PFSK-1 (cell line): ENCODE results near the gene ZNF469.

ENCODE experiments used
- FOXP2 ChIP-seq: optimal IDR thresholded peaks from 2 replicates; pipeline ENCODE3; 2011; ENCODE audit warnings: borderline replicate concordance, control low read depth, inconsistent platforms; ENCODE audit not compliant: insufficient read depth; ENCODE audit errors: extremely low read length, extremely low read depth
- POLR2AphosphoS5 ChIP-seq: IDR thresholded peaks from 2 replicates; pipeline ENCODE4 v1.6.1; 2012; ENCODE audit warnings: low read depth, mild to moderate bottlenecking, control low read depth, low read length, moderate library complexity
- SIN3A ChIP-seq: IDR thresholded peaks from 2 replicates; pipeline ENCODE4 v1.6.1; 2012; ENCODE audit warnings: mild to moderate bottlenecking, low read length, moderate library complexity, borderline replicate concordance; ENCODE audit not compliant: insufficient read depth
- TAF1 ChIP-seq: IDR thresholded peaks from 2 replicates; pipeline ENCODE4 v1.6.1; 2012; ENCODE audit warnings: low read length, control low read depth, borderline replicate concordance; ENCODE audit not compliant: insufficient read depth
- TF ChIP-seq, protein P1 (sequence below), 2 experiments: IDR thresholded peaks; 2 replicates each; pipeline versions ENCODE4 v1.6.1 to v1.8.0; 2011 to 2012; ENCODE audit warnings: low read depth in 2 of 2, low read length in 2 of 2, control low read depth in 1 of 2, inconsistent platforms in 1 of 2, mild to moderate bottlenecking in 1 of 2, moderate library complexity in 1 of 2; ENCODE audit not compliant: insufficient read depth in 1 of 2

The ZNF469 gene

DNA sequence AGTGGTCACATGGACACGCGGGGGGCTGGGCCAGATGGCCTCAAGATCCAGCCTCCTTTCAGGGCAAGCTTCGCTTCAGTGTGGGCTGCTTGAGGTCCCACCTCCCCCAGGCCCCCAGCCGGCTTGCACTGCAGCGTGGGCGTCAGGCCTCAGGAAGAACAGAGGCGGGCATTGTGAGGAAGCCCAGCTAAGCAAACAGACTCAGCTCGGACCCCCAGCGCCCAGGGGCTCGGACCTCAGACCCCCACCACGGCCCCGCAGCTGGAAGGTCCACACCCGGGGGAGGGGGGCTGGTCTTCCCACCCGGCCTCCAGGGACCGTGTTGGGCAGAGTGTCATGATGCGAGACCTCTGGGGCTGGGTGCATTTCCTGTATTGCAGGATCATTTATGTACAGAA, 24.7 kb upstream of the ZNF469 start:
- TF ChIP-seq POLR2AphosphoS5 (no peak), SIN3A (no peak), TAF1 (no peak), FOXP2 (no peak)
- TF ChIP-seq, protein P1, sequence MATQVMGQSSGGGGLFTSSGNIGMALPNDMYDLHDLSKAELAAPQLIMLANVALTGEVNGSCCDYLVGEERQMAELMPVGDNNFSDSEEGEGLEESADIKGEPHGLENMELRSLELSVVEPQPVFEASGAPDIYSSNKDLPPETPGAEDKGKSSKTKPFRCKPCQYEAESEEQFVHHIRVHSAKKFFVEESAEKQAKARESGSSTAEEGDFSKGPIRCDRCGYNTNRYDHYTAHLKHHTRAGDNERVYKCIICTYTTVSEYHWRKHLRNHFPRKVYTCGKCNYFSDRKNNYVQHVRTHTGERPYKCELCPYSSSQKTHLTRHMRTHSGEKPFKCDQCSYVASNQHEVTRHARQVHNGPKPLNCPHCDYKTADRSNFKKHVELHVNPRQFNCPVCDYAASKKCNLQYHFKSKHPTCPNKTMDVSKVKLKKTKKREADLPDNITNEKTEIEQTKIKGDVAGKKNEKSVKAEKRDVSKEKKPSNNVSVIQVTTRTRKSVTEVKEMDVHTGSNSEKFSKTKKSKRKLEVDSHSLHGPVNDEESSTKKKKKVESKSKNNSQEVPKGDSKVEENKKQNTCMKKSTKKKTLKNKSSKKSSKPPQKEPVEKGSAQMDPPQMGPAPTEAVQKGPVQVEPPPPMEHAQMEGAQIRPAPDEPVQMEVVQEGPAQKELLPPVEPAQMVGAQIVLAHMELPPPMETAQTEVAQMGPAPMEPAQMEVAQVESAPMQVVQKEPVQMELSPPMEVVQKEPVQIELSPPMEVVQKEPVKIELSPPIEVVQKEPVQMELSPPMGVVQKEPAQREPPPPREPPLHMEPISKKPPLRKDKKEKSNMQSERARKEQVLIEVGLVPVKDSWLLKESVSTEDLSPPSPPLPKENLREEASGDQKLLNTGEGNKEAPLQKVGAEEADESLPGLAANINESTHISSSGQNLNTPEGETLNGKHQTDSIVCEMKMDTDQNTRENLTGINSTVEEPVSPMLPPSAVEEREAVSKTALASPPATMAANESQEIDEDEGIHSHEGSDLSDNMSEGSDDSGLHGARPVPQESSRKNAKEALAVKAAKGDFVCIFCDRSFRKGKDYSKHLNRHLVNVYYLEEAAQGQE (IDR thresholded peaks at IDR 0.05; ENCODE audit: insufficient read depth in 1 of 2, low read depth in 2 of 2, low read length in 2 of 2) = no peak

DNA sequence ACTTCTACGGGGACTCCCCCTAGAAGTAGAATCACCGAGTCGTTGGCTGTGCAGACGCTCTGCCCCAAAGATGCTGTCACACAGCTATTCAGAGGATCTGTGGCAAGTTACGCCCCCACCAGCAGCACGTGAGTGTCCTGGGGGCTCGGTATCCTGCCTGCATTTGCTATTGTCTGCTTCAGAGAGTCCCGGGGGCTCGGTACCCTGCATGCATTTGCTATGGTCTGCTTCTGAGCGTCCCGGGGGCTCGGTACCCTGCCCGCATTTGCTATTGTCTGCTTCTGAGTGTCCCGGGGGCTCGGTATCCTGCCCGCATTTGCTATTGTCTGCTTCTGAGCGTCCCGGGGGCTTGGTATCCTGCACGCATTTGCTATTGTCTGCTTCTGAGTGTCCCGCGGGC, 23.8 kb upstream of the ZNF469 start:
- TF ChIP-seq, protein P1 (IDR thresholded peaks at IDR 0.05; ENCODE audit: insufficient read depth in 1 of 2, low read depth in 2 of 2, low read length in 2 of 2) = no peak
- no peak for TF ChIP-seq FOXP2
- TF ChIP-seq POLR2AphosphoS5 = no peak
- TF ChIP-seq TAF1 = no peak
- no peak for TF ChIP-seq SIN3A

DNA sequence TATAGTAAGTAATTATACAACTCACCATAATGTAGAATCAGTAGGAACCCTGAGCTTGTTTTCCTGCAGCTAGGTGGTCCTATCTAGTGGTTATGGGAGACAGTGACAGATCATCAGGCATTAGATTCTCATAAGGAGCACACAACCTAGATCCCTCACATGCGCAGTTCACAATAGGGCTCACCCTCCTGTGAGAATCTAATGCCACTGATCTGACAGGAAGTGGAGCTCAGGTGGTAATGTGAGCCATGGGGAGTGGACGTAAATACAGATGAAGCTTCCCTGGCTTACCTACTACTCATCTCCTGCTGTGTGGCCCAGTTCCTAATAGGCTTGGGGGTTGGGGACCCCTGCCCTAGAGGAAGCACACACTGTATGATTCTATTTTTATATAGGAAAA, 21.8 kb upstream of the ZNF469 start:
- TF ChIP-seq TAF1 (no peak), SIN3A (no peak)

DNA sequence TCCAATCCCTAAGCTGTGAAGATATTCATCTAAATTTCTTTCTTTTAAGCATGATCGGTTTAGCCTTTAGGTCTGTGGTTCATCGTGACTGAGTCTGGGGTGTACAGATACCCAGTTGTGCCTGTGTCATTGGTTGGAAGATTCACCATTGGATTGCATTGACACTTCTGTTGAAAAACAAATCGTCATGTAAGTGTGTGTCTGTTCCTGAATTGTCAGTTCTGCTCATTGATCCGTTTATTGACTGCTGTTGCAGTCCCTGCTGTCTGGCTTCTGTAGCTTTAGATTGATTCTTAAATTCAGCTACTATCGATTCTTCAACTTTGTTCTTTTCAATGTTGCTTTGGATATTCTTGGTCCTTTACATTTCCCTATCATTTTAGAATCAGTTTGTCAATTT, 21.0 kb upstream of the ZNF469 start:
- TF ChIP-seq SIN3A (no peak), POLR2AphosphoS5 (no peak), FOXP2 (no peak), TAF1 (no peak)
- TF ChIP-seq, protein P1 (IDR thresholded peaks at IDR 0.05; ENCODE audit: insufficient read depth in 1 of 2, low read depth in 2 of 2, low read length in 2 of 2) = no peak

DNA sequence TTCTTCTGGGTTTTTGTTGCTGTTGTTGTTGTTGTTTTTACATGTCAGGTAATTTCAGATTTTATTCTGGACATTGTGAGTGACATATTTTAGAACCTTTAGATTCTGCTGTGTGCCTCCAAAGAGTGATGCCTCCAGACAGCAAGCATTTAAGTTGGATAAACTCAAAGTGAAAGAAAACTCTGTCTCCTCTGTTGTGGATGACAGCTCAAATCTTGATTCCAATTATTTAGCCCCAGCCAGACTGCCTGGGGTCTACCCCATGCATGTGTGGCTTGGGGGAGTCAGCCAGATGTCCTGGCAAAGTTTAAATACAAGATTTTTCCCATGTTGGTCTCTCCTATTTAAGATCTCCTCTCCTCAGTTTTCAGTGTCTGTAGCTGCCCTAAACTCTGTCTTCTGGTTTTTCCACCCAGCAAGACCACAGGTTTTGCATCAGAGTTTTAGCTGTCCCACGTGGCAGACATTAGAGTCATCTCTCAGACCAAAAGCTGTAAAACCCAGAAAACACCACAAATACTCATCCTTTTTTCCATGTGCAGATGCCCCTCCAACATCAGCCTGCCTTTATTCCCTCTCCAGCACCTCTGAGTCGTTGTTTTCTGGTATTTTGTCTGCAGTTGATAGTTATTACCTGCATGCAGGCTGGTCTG, 19.4 kb upstream of the ZNF469 start:
- TF ChIP-seq SIN3A = no peak
- TF ChIP-seq FOXP2 = no peak
- TF ChIP-seq TAF1 = no peak
- no peak for TF ChIP-seq POLR2AphosphoS5

DNA sequence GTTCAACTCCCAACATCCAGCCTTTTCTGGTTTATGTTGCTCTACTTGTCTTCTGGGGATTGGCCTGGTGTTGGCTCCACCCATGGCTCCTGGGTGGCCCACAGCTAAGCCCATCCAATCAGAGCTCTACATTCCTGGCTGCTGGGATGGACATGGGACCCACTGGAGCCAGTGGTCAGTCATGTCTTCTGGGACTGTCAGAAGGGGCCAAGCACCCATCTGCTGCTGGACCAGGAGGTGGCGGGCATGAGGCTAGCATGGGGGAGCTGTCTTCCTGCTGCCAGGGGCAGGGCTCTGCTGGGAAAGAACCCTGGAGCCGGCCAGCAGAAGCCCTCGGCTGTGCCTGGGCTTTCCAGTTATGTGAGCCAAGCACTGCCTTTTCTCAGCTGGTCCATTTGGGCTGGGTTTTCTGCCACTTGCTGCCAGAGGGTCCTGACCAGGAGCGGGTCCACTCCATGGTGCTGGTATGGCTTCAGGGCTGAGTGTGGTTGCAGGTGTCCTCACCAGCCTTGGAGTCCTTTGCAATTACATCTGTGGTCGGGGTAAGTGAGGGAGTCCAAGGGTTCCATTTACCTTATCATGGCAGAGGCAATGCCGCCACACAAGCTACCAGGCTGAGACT, 17.4 kb upstream of the ZNF469 start:
- no peak for TF ChIP-seq POLR2AphosphoS5
- TF ChIP-seq FOXP2 = no peak
- TF ChIP-seq, protein P1 (IDR thresholded peaks at IDR 0.05; ENCODE audit: insufficient read depth in 1 of 2, low read depth in 2 of 2, low read length in 2 of 2) = no peak
- no peak for TF ChIP-seq SIN3A
- no peak for TF ChIP-seq TAF1
